Activated naive CD8-positive, alpha-beta T cell treated with anti-CD3 and anti-CD28 coated beads, Interleukin-2, amount 50 U/mL, for 24 hours (primary cell): ENCODE results near the gene PCGF2.
"Not testable (repeated sequence)": the region's sequence is repeated elsewhere in the genome, so short reads cannot be mapped to it uniquely, and the experiment has no call there.

Experiments
- ATAC-seq: fragments of 150-1000 bp; cut with Tn5 transposase; one replicate; pipeline ENCODE4 v1.10.0; 2021
- DNase-seq: peaks from one replicate; pipeline ENCODE4 v3.0.0; 2021
- H3K27ac Mint-ChIP-seq: one replicate; pipeline ENCODE4 v1.8.0; 2021; ENCODE audit warnings: mild to moderate bottlenecking, mixed read lengths
- H3K27me3 Mint-ChIP-seq: one replicate; pipeline ENCODE4 v1.8.0; 2021; ENCODE audit warnings: mixed read lengths
- H3K36me3 Mint-ChIP-seq: one replicate; pipeline ENCODE4 v1.8.0; 2021; ENCODE audit warnings: low read depth, mixed read lengths
- H3K4me1 Mint-ChIP-seq: one replicate; pipeline ENCODE4 v1.8.0; 2021; ENCODE audit warnings: mixed read lengths
- H3K4me3 Mint-ChIP-seq: one replicate; pipeline ENCODE4 v1.8.0; 2021; ENCODE audit warnings: mild to moderate bottlenecking, moderate library complexity, mixed read lengths
- H3K9me3 Mint-ChIP-seq: one replicate; pipeline ENCODE4 v1.8.0; 2021; ENCODE audit warnings: mixed read lengths

PCGF2 gene

GRCh38 chr17:38748149-38748891 is at the start of gene PCGF2:
TSS of gene PCGF2 (minus strand) at chr17:38748336. CDS start at chr17:38740402, 7,934 bp downstream.
- no peak for DNase-seq
- H3K27me3 Mint-ChIP-seq = peaks cover 64% of the 10 kb centered on the region
- peaks cover 51% of the 10 kb centered on the region for H3K4me1 Mint-ChIP-seq
- no peak for ATAC-seq
- H3K36me3 Mint-ChIP-seq = peaks cover 10% of the 10 kb centered on the region
- no peaks in the 10 kb centered on the region for H3K9me3 Mint-ChIP-seq
- no peak within 1 kb of the TSS for H3K27ac Mint-ChIP-seq
- peak within 1 kb of the TSS; percentile 97 for H3K4me3 Mint-ChIP-seq

- H3K36me3 Mint-ChIP-seq = peaks cover 37% of the 10 kb centered on the region
- DNase-seq (no peak), ATAC-seq (no peak)
- H3K4me3 Mint-ChIP-seq = peak overlapping the region; percentile 99
- no peaks in the 10 kb centered on the region for H3K27me3 Mint-ChIP-seq
- H3K9me3 Mint-ChIP-seq = no peaks in the 10 kb centered on the region
- H3K4me1 Mint-ChIP-seq = peaks cover 49% of the 10 kb centered on the region
- peak overlapping the region; percentile 94 for H3K27ac Mint-ChIP-seq
Measured at GRCh38 chr17:38797828-38798227, 49.7 kb upstream of the PCGF2 start.

- H3K27ac Mint-ChIP-seq = no peak overlapping the region
- no peak for DNase-seq
- H3K4me3 Mint-ChIP-seq = peak overlapping the region; percentile 99
- no peaks in the 10 kb centered on the region for H3K9me3 Mint-ChIP-seq
- peaks cover 36% of the 10 kb centered on the region for H3K36me3 Mint-ChIP-seq
- no peaks in the 10 kb centered on the region for H3K27me3 Mint-ChIP-seq
- peaks cover 49% of the 10 kb centered on the region for H3K4me1 Mint-ChIP-seq
- no peak for ATAC-seq
Measured at GRCh38 chr17:38797158-38797490, 49.0 kb upstream of the PCGF2 start.

DNA sequence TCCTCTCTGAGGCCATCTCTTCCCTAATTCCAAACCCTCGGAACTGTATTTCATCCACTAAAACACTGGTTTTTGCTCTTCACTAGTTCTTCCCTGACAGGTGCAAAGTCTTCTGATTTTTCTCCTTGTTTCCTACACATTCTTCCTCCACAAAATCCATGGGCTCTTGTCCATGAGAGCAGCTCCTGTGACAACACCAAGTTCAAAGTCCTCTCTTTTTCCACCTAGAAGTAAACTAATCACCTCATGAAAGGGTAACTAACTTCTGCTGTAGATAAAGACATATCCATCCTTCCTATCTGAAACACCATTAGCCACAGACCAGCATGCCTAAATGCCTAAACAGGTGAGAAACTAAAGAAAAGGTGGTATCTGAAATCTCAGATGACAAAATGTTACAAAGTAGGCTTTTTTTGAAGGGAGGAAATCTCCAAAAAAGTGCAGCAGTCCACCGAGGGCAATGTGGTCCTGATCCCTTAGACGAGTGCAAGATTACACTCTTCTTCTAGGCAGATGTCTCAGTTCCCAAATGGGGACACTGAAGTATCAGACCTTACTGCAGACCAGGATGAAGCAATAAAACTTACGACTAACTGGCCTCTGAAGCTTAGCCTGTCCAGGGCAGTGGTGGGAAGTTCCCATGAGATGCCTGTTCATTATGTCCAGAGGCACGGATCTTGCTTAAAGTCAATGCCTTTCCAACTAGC is 48.5 kb upstream of the PCGF2 start:
- Mint-ChIP-seq H3K4me1 (peaks cover 49% of the 10 kb centered on the region), H3K27ac (no peak overlapping the region)
- ATAC-seq = no peak

DNA sequence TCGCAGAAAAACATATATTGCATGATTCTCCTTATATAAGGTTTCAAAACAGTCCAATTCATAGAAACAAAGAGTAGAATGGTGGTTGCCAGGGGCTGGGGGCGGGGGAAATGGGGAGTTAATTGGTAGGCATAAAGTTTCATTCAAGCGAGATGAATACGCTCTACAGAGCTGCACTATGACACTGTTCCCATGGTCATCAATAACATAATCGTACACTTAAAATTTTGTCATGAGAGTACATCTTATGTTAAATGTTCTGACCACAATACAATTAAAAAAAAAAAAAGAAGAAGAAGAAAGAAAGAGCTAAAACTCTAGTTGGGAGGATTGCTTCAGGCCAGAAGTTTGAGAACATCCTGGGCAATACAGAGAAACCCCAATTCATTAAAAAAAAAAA is 46.1 kb upstream of the PCGF2 start:
- DNase-seq = no peak
- no peaks in the 10 kb centered on the region for H3K27me3 Mint-ChIP-seq
- H3K9me3 Mint-ChIP-seq = no peaks in the 10 kb centered on the region
- peaks cover 43% of the 10 kb centered on the region for H3K4me1 Mint-ChIP-seq
- no peak for ATAC-seq
- no peak overlapping the region for H3K4me3 Mint-ChIP-seq
- H3K36me3 Mint-ChIP-seq = peaks cover 24% of the 10 kb centered on the region
- no peak overlapping the region for H3K27ac Mint-ChIP-seq

More for the DNA sequence above, 48.5 kb upstream of the PCGF2 start:
- no peak overlapping the region for H3K4me3 Mint-ChIP-seq
- H3K9me3 Mint-ChIP-seq = no peaks in the 10 kb centered on the region
- peaks cover 34% of the 10 kb centered on the region for H3K36me3 Mint-ChIP-seq
- H3K27me3 Mint-ChIP-seq = no peaks in the 10 kb centered on the region
- DNase-seq = no peak

DNA sequence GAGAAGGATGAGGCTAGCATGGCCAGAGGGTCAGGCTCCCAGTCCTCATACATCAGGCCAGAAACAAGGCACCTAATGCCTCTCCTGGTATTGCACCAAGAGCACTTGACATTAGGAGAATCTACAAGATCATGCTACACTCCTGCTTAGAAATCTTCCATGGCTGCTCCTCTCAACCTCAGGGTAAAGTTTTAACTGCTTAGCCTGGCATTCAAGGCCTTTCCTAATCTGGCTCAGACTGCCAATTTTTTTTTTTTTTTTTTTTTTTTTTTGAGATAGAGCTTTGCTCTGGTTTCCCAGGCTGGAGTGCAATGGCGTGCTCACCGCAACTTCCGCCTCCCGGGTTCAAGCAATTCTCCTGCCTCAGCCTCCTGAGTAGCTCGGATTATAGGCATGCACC is 43.0 kb upstream of the PCGF2 start:
- ATAC-seq = no peak
- H3K9me3 Mint-ChIP-seq = no peaks in the 10 kb centered on the region
- H3K4me1 Mint-ChIP-seq = peaks cover 16% of the 10 kb centered on the region
- H3K4me3 Mint-ChIP-seq = no peak overlapping the region
- H3K27me3 Mint-ChIP-seq = no peaks in the 10 kb centered on the region
- no peak for DNase-seq
- H3K27ac Mint-ChIP-seq = no peak overlapping the region
- H3K36me3 Mint-ChIP-seq = peaks cover 9% of the 10 kb centered on the region

DNA sequence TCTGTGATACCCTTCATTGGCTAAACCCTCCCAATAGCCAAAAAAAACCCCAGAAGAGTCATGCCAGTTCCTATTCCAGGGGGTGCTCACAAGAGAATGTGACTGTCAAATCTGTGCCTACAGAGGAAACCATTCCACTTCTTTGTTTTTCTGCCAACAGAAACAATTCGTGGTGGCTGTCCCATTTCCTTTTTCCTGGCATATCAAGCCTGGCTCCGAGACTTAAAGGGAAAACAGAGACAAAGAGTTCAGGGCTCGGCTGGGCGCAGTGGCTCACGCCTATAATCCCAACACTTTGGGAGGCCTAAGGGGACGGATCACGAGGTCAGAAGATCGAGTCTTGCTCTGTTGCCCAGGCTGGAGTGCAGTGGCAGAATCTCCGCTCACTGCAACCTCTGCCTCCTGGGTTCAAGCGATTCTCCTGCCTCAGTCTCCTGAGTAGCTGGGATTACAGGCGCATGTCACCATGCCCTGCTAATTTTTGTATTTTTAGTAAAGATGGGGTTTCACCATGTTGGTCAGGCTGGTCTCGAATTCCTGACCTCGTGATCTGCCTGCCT is 42.1 kb upstream of the PCGF2 start:
- H3K36me3 Mint-ChIP-seq = peaks cover 11% of the 10 kb centered on the region
- not testable (repeated sequence) for H3K4me3 Mint-ChIP-seq, H3K27ac Mint-ChIP-seq, ATAC-seq, DNase-seq, H3K27me3 Mint-ChIP-seq, H3K9me3 Mint-ChIP-seq
- peaks cover 10% of the 10 kb centered on the region for H3K4me1 Mint-ChIP-seq

- ATAC-seq (no peak), DNase-seq (no peak)
- no peak overlapping the region for H3K4me3 Mint-ChIP-seq
- no peaks in the 10 kb centered on the region for H3K27me3 Mint-ChIP-seq
- no peaks in the 10 kb centered on the region for H3K9me3 Mint-ChIP-seq
- peaks cover 4% of the 10 kb centered on the region for H3K4me1 Mint-ChIP-seq
- no peak overlapping the region for H3K27ac Mint-ChIP-seq
- peaks cover 12% of the 10 kb centered on the region for H3K36me3 Mint-ChIP-seq
Measured at GRCh38 chr17:38789185-38789584, 41.0 kb upstream of the PCGF2 start.

GRCh38 chr17:38787999-38788398 is 39.9 kb upstream of the PCGF2 start:
- H3K9me3 Mint-ChIP-seq, H3K4me3 Mint-ChIP-seq, DNase-seq, H3K27ac Mint-ChIP-seq, ATAC-seq, H3K27me3 Mint-ChIP-seq, H3K4me1 Mint-ChIP-seq: not testable (repeated sequence)
- peaks cover 16% of the 10 kb centered on the region for H3K36me3 Mint-ChIP-seq

DNA sequence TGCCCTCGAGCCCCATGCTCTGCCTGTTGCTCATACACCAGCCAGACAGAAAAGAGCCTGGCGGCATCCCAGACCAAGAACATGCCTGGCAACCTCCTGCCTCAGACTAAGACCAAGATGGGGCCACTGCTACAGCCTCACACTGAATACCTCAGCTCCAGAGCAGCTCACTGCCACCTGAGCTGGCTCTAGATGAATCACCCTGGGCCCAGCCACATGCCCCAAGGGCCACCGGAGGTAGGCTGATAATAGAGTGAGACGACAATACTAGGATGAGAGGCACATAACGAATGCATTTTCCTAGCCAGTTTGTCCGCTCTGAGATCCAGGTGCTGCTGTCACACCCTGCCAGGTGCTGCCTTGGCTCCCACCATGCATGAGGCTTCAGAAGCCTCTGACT is 38.2 kb upstream of the PCGF2 start:
- Mint-ChIP-seq H3K27me3 (no peaks in the 10 kb centered on the region), H3K4me3 (no peak overlapping the region), H3K9me3 (no peaks in the 10 kb centered on the region), H3K27ac (no peak overlapping the region), H3K4me1 (peaks cover 2% of the 10 kb centered on the region), H3K36me3 (peaks cover 9% of the 10 kb centered on the region)
- ATAC-seq (no peak), DNase-seq (no peak)

DNA sequence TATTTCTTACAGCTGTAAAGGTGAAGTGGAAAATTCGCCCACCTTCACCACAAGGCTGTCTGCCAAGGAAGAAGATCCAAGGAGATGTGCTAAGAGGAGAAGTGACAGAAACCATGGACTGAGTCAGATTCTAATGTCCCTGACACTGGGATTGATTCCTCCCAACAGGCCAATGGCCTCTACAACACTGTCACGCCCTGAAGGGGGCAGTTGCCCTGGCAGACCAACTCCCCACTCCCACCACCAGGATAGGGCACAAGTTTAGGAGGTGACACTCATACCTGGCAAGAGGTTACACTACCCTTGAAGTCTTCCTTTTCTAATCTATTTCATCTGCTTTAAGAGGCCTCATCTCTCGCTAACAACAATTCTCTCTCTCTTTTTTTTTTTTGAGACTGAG is 35.1 kb upstream of the PCGF2 start:
- Mint-ChIP-seq H3K4me1 (peaks cover 2% of the 10 kb centered on the region), H3K27me3 (no peaks in the 10 kb centered on the region), H3K27ac (no peak overlapping the region), H3K4me3 (no peak overlapping the region), H3K9me3 (no peaks in the 10 kb centered on the region), H3K36me3 (peaks cover 16% of the 10 kb centered on the region)
- DNase-seq (no peak), ATAC-seq (no peak)

- Mint-ChIP-seq H3K4me3 (no peak overlapping the region), H3K4me1 (peaks cover 2% of the 10 kb centered on the region), H3K36me3 (peaks cover 24% of the 10 kb centered on the region), H3K9me3 (no peaks in the 10 kb centered on the region), H3K27me3 (no peaks in the 10 kb centered on the region), H3K27ac (no peak overlapping the region)
- no peak for ATAC-seq
- DNase-seq = no peak
Measured at GRCh38 chr17:38779965-38780752, 32.0 kb upstream of the PCGF2 start.

DNA sequence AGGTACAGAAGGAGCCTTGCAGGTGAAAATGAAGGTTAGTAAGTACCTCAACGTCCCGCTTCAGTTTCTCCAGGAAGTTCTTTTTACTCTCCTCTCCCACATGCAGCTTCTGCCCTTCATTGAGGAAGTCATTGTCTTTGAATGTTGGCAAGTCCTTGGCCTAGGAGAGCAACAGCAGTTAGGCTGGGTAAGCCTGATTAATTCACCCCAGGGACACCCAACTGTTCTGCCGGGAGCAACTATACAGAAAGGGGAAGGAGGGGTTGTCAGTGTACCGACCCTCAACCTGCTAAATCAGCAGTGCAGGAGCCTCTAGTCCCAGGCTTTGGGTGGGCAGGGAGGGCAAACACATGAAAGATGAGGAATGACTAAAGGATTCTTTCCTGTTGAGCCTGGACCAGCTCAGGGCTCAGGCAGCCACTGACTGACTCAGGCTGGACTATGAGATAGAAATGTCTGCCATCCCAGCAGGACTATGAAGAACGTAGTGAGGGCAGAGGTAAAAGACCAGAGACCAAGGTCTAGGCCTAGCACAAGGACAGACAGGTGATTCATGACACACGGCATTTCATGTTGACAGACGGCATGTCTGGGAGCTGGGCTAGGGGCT is 29.6 kb upstream of the PCGF2 start:
- Mint-ChIP-seq H3K4me1 (no peaks in the 10 kb centered on the region), H3K4me3 (no peak overlapping the region), H3K9me3 (no peaks in the 10 kb centered on the region), H3K27me3 (no peaks in the 10 kb centered on the region), H3K36me3 (peaks cover 24% of the 10 kb centered on the region), H3K27ac (no peak overlapping the region)
- no peak for DNase-seq
- no peak for ATAC-seq

DNA sequence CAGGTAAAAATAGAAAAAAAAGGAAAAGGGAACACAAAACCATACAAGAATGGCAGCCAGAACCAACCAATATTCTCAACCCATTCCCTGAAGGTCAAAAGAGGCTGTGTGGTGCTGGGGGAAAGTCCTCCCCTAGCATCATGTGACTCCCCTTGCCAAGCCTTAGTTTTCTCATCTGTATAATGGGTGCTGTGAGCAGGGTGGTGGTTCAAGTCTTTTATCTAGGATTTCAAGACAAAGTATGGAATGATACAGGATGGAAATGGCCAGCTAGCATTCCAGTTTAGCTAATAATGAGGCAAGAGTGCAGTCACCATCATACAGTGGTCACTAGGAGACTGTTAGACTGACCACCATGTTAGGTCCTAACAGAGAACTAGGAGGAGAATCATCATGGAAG is 25.1 kb upstream of the PCGF2 start:
- Mint-ChIP-seq H3K27me3 (no peaks in the 10 kb centered on the region), H3K27ac (no peak overlapping the region), H3K9me3 (no peaks in the 10 kb centered on the region), H3K36me3 (peaks cover 32% of the 10 kb centered on the region), H3K4me3 (no peak overlapping the region), H3K4me1 (no peaks in the 10 kb centered on the region)
- ATAC-seq (no peak), DNase-seq (no peak)
